Lung (tissue), 13 donors: ENCODE measurements around the gene ZNF528. TPM values are rescaled to one million over a fixed set of nuclear protein-coding genes. Genes with fewer than 3 reads are reported as not detected.

ENCODE experiments used
- ATAC-seq: fragments of 200-7000 bp; cut with Tn5 transposase; one replicate; pipeline ENCODE4 v1.9.1; 2020; ENCODE audit warnings: moderate number of reproducible peaks; ENCODE audit not compliant: insufficient read depth, low FRiP score
- DNase-seq, 3 donors: peaks; one replicate each; pipeline ENCODE4 v3.0.0-alpha.2; 2013 to 2017
- H3K27ac ChIP-seq, 2 donors: one replicate each; pipeline ENCODE4 v1.5.1; 2013; ENCODE audit warnings: mild to moderate bottlenecking in 2 of 2, moderate library complexity in 2 of 2, control low read depth in 1 of 2, inconsistent platforms in 1 of 2, low read depth in 1 of 2, low read length in 1 of 2
- H3K27me3 ChIP-seq, 3 donors: one replicate each; pipeline ENCODE4 v1.5.1; 2013; ENCODE audit warnings: low read length in 2 of 3; ENCODE audit not compliant: control insufficient read depth in 3 of 3, insufficient read depth in 3 of 3
- H3K36me3 ChIP-seq, 4 donors: one replicate each; pipeline ENCODE4 v1.5.1; 2013; ENCODE audit warnings: low read length in 4 of 4, mild to moderate bottlenecking in 1 of 4, moderate library complexity in 1 of 4; ENCODE audit not compliant: control insufficient read depth in 4 of 4, insufficient read depth in 4 of 4
- H3K4me1 ChIP-seq, 5 donors: one replicate each; pipeline ENCODE4 v1.5.1; 2013; ENCODE audit warnings: low read length in 5 of 5, mild to moderate bottlenecking in 2 of 5, moderate library complexity in 1 of 5; ENCODE audit not compliant: control insufficient read depth in 5 of 5, insufficient read depth in 5 of 5
- H3K4me3 ChIP-seq: one replicate; pipeline ENCODE4 v1.5.1; 2013; ENCODE audit warnings: mild to moderate bottlenecking, control low read depth, moderate library complexity
- H3K9ac ChIP-seq, 2 donors: one replicate each; pipeline ENCODE4 v1.5.1; 2013; ENCODE audit warnings: low read length in 2 of 2, control low read depth in 1 of 2; ENCODE audit not compliant: insufficient read depth in 1 of 2
- H3K9me3 ChIP-seq, 4 donors: one replicate each; pipeline ENCODE4 v1.5.1; 2013; ENCODE audit warnings: low read length in 3 of 4, mild to moderate bottlenecking in 1 of 4, moderate library complexity in 1 of 4; ENCODE audit not compliant: control insufficient read depth in 4 of 4, insufficient read depth in 3 of 4
- CTCF ChIP-seq: IDR thresholded peaks from 2 replicates; pipeline ENCODE4 v1.5.1; 2012; ENCODE audit warnings: mild to moderate bottlenecking; ENCODE audit errors: control extremely low read depth, extremely low read depth
- WGBS, 2 donors: extraction: QIAGEN DNeasy Blood & Tissue Kit; methylation state at CpG; one replicate each; pipeline ENCODE4 v1.1.7; 2013; 5-methylcytosine and 5-hydroxymethylcytosine counted together
- polyA plus RNA-seq, 2 donors: library from polyadenylated mRNA; stranded (reverse); fragments of 200-250 nt; gene quantifications; one replicate each; pipeline ENCODE4 v1.2.1, GENCODE V29; 2013
- small RNA-seq: library from RNA; depleted of rRNA; stranded (forward); fragments of <200 nt; gene quantifications from one replicate; pipeline ENCODE3, GENCODE V24; 2014; ENCODE audit warnings: low replicate concordance
- total RNA-seq, 2 donors: library from RNA; depleted of rRNA in 1 of 2; stranded (reverse); fragments of >200 nt in 1 of 2; gene quantifications; one replicate each; pipeline ENCODE4 v1.2.1, GENCODE V29; 2014 to 2021
- donor health status: control.
- donor health status: control.
- donor health status: Bipolar disorder and iron deficiency.
- donor health status: healthy.
- donor health status: DM: yes; HTN: yes; CAD: no.

Gene ZNF528
- total and polyA plus RNA-seq, 4 donors = 5.0 to 69.1 (median 14.8) TPM

- Histone ChIP-seq H3K36me3 (peaks cover 7 to 34% (median 20%) of the 10 kb centered on the region in 4 donors), H3K4me3 (peak within 1 kb of the TSS; percentile 73), H3K27me3 (peaks cover 0 to 3% (median 0%) of the 10 kb centered on the region in 3 donors), H3K9me3 (peaks cover 10 to 53% (median 23%) of the 10 kb centered on the region in 4 donors), H3K27ac (peak within 1 kb of the TSS in 1 of 2 donors; percentile 17), H3K4me1 (peaks cover 0 to 4% (median 0%) of the 10 kb centered on the region in 5 donors), H3K9ac (peak within 1 kb of the TSS in 1 of 2 donors; percentile 17)
- DNase-seq (peak; percentile 94 to 96 (median 96)), ATAC-seq (peak; percentile 47)
- WGBS, 2 donors = 2 to 4% methylated on average over 48 of the region's 48 CpGs
- TF ChIP-seq CTCF = no peak
These were observed 55.9 kb downstream of the ZNF528 start, which contains the start of gene ZNF578 for GRCh38 chr19:52453324-52454094. TSS of gene ZNF578 (plus strand) at chr19:52453553. CDS start at chr19:52501846, 48,293 bp downstream.

GRCh38 chr19:52464798-52465470, 67.3 kb downstream of the ZNF528 start:
- no peaks in the 10 kb centered on the region for H3K4me1 ChIP-seq
- H3K27ac ChIP-seq = no peak overlapping the region
- DNase-seq (no peak), ATAC-seq (no peak)
- H3K36me3 ChIP-seq = peaks cover 0 to 7% (median 2%) of the 10 kb centered on the region in 4 donors
- H3K27me3 ChIP-seq = no peaks in the 10 kb centered on the region
- H3K4me3 ChIP-seq = no peak overlapping the region
- no peak for TF ChIP-seq CTCF
- no peak overlapping the region for H3K9ac ChIP-seq
- H3K9me3 ChIP-seq = peaks cover 8 to 66% (median 41%) of the 10 kb centered on the region in 4 donors
- WGBS, 2 donors = 87 to 93% methylated on average over 14 of the region's 14 CpGs

Small RNA genes within 50 kb of the gene (small RNA-seq; reads per million reads assigned to genes)
- gene AC010332.1 = not detected

Other genes with a start within 250 kb of the ZNF528 start
- gene ZNF836, start 226.2 kb upstream of the ZNF528 start, total RNA-seq = 10 to 100 TPM; 15.1 to 20.6 TPM
- 1 to 10 TPM; 3.0 to 4.3 TPM for gene ZNF836, start 226.2 kb upstream of the ZNF528 start, polyA plus RNA-seq
- 100 to 1,000 TPM; 201 to 250 TPM for gene PPP2R1A, start 207.8 kb upstream of the ZNF528 start, total RNA-seq
- 100 to 1,000 TPM; 117 to 138 TPM for gene PPP2R1A, start 207.8 kb upstream of the ZNF528 start, polyA plus RNA-seq
- 10 to 100 TPM; 11.5 to 14.9 TPM for gene ZNF766, start 128.3 kb upstream of the ZNF528 start, total RNA-seq
- 1 to 10 TPM; 3.2 to 5.4 TPM for gene ZNF766, start 128.3 kb upstream of the ZNF528 start, polyA plus RNA-seq
- 10 to 100 TPM in 1 of 2 donors, 1 to 10 TPM in 1; 8.3 to 10.9 TPM for gene ZNF480, start 100.7 kb upstream of the ZNF528 start, total RNA-seq
- 10 to 100 TPM in 1 of 2 donors, 1 to 10 TPM in 1; 3.5 to 10.8 TPM for gene ZNF480, start 100.7 kb upstream of the ZNF528 start, polyA plus RNA-seq
- gene ZNF610, start 61.6 kb upstream of the ZNF528 start, total RNA-seq = 1 to 10 TPM; 1.4 to 9.4 TPM
- gene ZNF610, start 61.6 kb upstream of the ZNF528 start, polyA plus RNA-seq = 1 to 10 TPM in 1 of 2 donors, under 1 TPM in 1; 0.96 to 1.3 TPM
- gene ZNF880, start 27.9 kb upstream of the ZNF528 start, total RNA-seq = 10 to 100 TPM; 12.5 to 27.4 TPM
- gene ZNF880, start 27.9 kb upstream of the ZNF528 start, polyA plus RNA-seq = 1 to 10 TPM; 7.8 to 9.0 TPM
- under 1 TPM; 0.18 to 0.20 TPM for gene ZNF534, start 31.3 kb downstream of the ZNF528 start, total RNA-seq
- under 1 TPM; 0.06 to 0.08 TPM for gene ZNF534, start 31.3 kb downstream of the ZNF528 start, polyA plus RNA-seq
- gene ZNF578, start 55.7 kb downstream of the ZNF528 start, total RNA-seq = 1 to 10 TPM; 2.5 to 5.2 TPM
- under 1 TPM; 0.48 to 0.65 TPM for gene ZNF578, start 55.7 kb downstream of the ZNF528 start, polyA plus RNA-seq
- gene ZNF808, start 129.8 kb downstream of the ZNF528 start, total RNA-seq = 10 to 100 TPM; 20.2 to 37.9 TPM
- gene ZNF808, start 129.8 kb downstream of the ZNF528 start, polyA plus RNA-seq = 1 to 10 TPM; 2.8 to 4.0 TPM
- gene ZNF701, start 172.4 kb downstream of the ZNF528 start, total RNA-seq = 10 to 100 TPM; 14.8 to 28.9 TPM
- gene ZNF701, start 172.4 kb downstream of the ZNF528 start, polyA plus RNA-seq = 1 to 10 TPM; 5.8 to 9.4 TPM
- gene ZNF83, start 240.5 kb downstream of the ZNF528 start, total RNA-seq = 100 to 1,000 TPM in 1 of 2 donors, 10 to 100 TPM in 1; 28.5 to 118 TPM
- 10 to 100 TPM; 14.8 to 64.0 TPM for gene ZNF83, start 240.5 kb downstream of the ZNF528 start, polyA plus RNA-seq